Karpas-422 (cell line): ENCODE data around the gene BMP7. TPM values are rescaled to one million over a fixed set of nuclear protein-coding genes. Genes with fewer than 3 reads are reported as not detected.

ENCODE experiments used
- DNase-seq: peaks from one replicate; pipeline ENCODE4 v3.0.0-alpha.2; 2015
- H2AFZ ChIP-seq: fragments of 200-600 bp; sonication (generic); 2 replicates; pipeline ENCODE4 v1.6.1; 2014; ENCODE audit warnings: antibody characterized with exemption, low read length, mixed read lengths
- H3K27ac ChIP-seq: fragments of 200-600 bp; sonication (generic); 2 replicates; pipeline ENCODE4 v1.5.1; 2014; ENCODE audit warnings: mild to moderate bottlenecking, low read length, moderate library complexity
- H3K27me3 ChIP-seq: fragments of 200-600 bp; sonication (generic); 2 replicates; pipeline ENCODE4 v1.6.1; 2014; ENCODE audit warnings: low read length, mixed read lengths
- H3K36me3 ChIP-seq: fragments of 200-600 bp; sonication (generic); 2 replicates; pipeline ENCODE4 v1.6.1; 2014; ENCODE audit warnings: low read length, mixed read lengths; ENCODE audit not compliant: insufficient read depth
- H3K4me1 ChIP-seq: fragments of 200-600 bp; sonication (generic); 2 replicates; pipeline ENCODE4 v1.6.1; 2014; ENCODE audit warnings: mild to moderate bottlenecking, low read length, mixed read lengths
- H3K4me2 ChIP-seq: fragments of 200-600 bp; sonication (generic); 2 replicates; pipeline ENCODE4 v1.6.1; 2014; ENCODE audit warnings: low read length, low read depth, mild to moderate bottlenecking; ENCODE audit not compliant: poor library complexity, severe bottlenecking
- H3K4me3 ChIP-seq: fragments of 200-600 bp; sonication (generic); 2 replicates; pipeline ENCODE4 v1.5.1; 2014; ENCODE audit warnings: mild to moderate bottlenecking, antibody characterized with exemption, low read length, mixed read lengths
- H3K79me2 ChIP-seq: fragments of 200-600 bp; sonication (generic); 2 replicates; pipeline ENCODE4 v1.6.1; 2014; ENCODE audit warnings: mild to moderate bottlenecking, low read length, mixed read lengths
- H3K9ac ChIP-seq: fragments of 200-600 bp; sonication (generic); 2 replicates; pipeline ENCODE4 v1.6.0; 2014; ENCODE audit warnings: low read length
- H3K9me2 ChIP-seq: fragments of 200-600 bp; sonication (generic), shearing (Covaris generic); replicated peaks from 2 replicates; pipeline ENCODE4 v1.6.0; 2014; ENCODE audit warnings: mild to moderate bottlenecking, low read length, moderate library complexity; ENCODE audit not compliant: insufficient read depth
- H3K9me3 ChIP-seq: fragments of 300-700, 200-600 bp; sonication (generic); 2 replicates; pipeline ENCODE4 v1.6.1; 2014; ENCODE audit warnings: low read length, mixed read lengths
- H4K20me1 ChIP-seq: fragments of 200-600 bp; sonication (generic); 2 replicates; pipeline ENCODE4 v1.6.1; 2014; ENCODE audit warnings: mild to moderate bottlenecking, antibody characterized with exemption, low read length, low read depth; ENCODE audit not compliant: insufficient read depth
- total RNA-seq: library from RNA; depleted of rRNA; stranded (reverse); fragments of >200 nt; shearing (Covaris generic); gene quantifications from 2 replicates; pipeline ENCODE4 v1.2.3, GENCODE V29; 2014; ENCODE audit warnings: low replicate concordance; rRNA removed

The BMP7 gene
- not detected in 2 replicates for total RNA-seq

GRCh38 chr20:57266291-57267157 is at the start of gene BMP7:
BMP7 (minus strand) TSS chr20:57266641; CDS start chr20:57266122, 519 bp downstream.
- no peaks in the 10 kb centered on the region for H3K9me2 ChIP-seq
- H4K20me1 ChIP-seq: no peaks in the 10 kb centered on the region
- no peak within 1 kb of the TSS for H3K9ac ChIP-seq
- no peaks in the 10 kb centered on the region for H3K79me2 ChIP-seq
- no peaks in the 10 kb centered on the region for H3K36me3 ChIP-seq
- H3K9me3 ChIP-seq: no peaks in the 10 kb centered on the region
- no peak within 1 kb of the TSS for H3K4me3 ChIP-seq
- no peaks in the 10 kb centered on the region for H3K27me3 ChIP-seq
- no peaks in the 10 kb centered on the region for H3K4me1 ChIP-seq
- H2AFZ ChIP-seq: no peak within 1 kb of the TSS
- DNase-seq: no peak
- no peak within 1 kb of the TSS for H3K27ac ChIP-seq
- H3K4me2 ChIP-seq: no peak within 1 kb of the TSS

DNA sequence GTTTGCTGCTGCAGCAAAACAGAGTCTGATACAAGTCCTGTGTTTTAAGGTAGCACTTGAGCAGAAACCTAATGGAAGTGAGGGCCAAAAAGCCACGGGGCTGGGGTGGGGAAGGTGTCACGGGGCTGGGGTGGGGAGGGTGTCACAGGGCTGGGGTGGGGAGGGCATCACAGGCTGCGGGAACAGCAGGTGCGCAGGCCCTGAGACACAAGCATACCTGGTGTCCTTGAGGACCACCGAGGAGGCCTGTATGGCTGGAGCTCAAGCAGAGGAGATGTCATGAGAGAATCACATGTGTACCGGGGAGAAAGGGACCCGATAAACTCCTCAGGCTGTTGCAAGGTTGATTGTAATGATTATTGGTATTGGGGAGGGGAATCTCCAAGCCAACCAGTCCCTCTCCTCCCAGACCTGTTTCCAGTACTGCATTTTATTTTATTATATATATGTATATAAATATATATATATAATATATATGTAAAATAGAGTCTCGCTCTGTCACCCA is 49.6 kb upstream of the BMP7 start:
- H3K4me2 ChIP-seq: peak overlapping the region; percentile 54
- H3K36me3 ChIP-seq: 0 out of 2 replicates have a peak, but pooled peaks cover 5% of the 10 kb centered on the region
- H3K9me3 ChIP-seq: no peaks in the 10 kb centered on the region
- DNase-seq: peak; percentile 73
- peak overlapping the region; percentile 97 for H3K27ac ChIP-seq
- no peaks in the 10 kb centered on the region for H3K27me3 ChIP-seq
- no peak overlapping the region for H2AFZ ChIP-seq
- H3K79me2 ChIP-seq: no peaks in the 10 kb centered on the region
- peak overlapping the region; percentile 55 for H3K9ac ChIP-seq
- H3K4me1 ChIP-seq: peaks cover 75% of the 10 kb centered on the region
- H3K4me3 ChIP-seq: peak overlapping the region; percentile 43
- no peaks in the 10 kb centered on the region for H4K20me1 ChIP-seq
- H3K9me2 ChIP-seq: no peaks in the 10 kb centered on the region

DNA sequence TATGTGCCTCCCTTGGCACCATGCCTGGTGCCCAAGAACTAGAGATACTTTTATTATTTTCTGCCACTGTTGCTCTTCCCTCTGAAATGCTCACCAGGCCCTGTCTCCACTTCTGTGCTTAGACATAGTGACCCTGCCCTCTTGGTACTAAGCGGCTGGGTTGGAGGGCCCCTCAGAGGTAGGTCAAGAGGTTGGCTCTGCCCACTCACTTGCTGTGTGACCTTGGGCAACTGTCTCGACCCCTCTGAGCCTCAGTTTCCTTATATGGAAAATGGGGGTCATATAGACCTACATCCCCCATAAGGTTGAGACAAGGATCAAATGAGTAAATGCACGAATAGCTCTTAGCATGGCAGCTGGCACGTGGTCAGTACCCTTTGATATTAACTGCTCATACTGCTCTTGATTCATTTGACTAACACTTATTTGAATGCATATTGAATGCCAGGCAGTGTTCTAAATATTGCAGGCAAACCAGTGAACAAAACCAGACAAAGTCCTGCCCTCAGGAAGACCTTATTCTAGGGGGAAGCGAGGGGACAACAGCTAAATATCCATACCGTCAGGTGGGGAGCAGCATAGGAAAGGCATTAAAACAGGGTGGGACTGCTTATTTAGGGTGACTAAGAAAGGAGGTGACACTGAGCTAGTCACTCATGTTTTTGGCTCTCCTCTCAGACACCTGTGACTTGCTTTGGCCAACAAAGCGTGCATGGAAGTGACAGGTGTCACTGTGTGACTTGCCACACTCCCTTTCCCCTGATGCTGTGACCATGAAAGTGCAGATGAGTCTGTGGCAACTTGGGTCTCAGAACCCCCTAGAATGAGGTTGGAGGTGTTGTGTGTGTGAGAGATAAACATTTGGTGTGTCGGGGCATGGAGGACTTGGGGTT is 48.9 kb upstream of the BMP7 start:
- Histone ChIP-seq H3K4me2 (peak overlapping the region; percentile 54), H3K9ac (peak overlapping the region; percentile 55), H2AFZ (no peak overlapping the region), H3K36me3 (0 out of 2 replicates have a peak, but pooled peaks cover 5% of the 10 kb centered on the region), H3K27ac (peak overlapping the region; percentile 97), H4K20me1 (no peaks in the 10 kb centered on the region), H3K27me3 (no peaks in the 10 kb centered on the region), H3K4me1 (peaks cover 69% of the 10 kb centered on the region), H3K9me3 (no peaks in the 10 kb centered on the region), H3K4me3 (peak overlapping the region; percentile 43), H3K79me2 (no peaks in the 10 kb centered on the region), H3K9me2 (no peaks in the 10 kb centered on the region)
- peak; percentile 77 for DNase-seq

DNA sequence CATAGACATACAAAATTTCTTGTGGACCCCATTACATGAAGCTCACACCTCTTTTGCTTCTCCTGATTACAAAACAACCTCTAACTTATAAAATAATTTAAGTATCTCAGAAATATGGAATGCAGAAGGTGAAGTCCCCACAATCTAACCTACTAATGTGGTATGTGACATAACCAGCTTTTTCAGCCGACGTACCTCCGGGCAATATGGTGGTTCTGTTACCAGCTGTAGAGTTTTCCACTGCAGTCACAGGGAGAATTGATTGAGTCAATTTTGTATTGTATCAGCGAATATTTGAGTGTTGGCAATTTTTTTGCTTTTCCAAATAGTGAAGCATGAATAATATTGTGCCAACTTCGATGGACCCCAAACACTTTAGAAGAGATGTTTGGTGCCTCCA is 47.5 kb upstream of the BMP7 start:
- Histone ChIP-seq H3K9ac (no peak overlapping the region), H3K27ac (peak overlapping the region; percentile 97), H3K4me2 (no peak overlapping the region), H3K9me2 (no peaks in the 10 kb centered on the region), H3K4me1 (peaks cover 72% of the 10 kb centered on the region), H4K20me1 (no peaks in the 10 kb centered on the region), H3K36me3 (0 out of 2 replicates have a peak, but pooled peaks cover 5% of the 10 kb centered on the region), H3K27me3 (no peaks in the 10 kb centered on the region), H3K4me3 (no peak overlapping the region), H3K9me3 (no peaks in the 10 kb centered on the region), H3K79me2 (no peaks in the 10 kb centered on the region), H2AFZ (no peak overlapping the region)
- DNase-seq: no peak

GRCh38 chr20:57313230-57313629 is 46.8 kb upstream of the BMP7 start:
- Histone ChIP-seq H3K27me3 (no peaks in the 10 kb centered on the region), H3K4me2 (no peak overlapping the region), H3K9ac (no peak overlapping the region), H3K9me3 (no peaks in the 10 kb centered on the region), H3K27ac (peak overlapping the region; percentile 29; the same call in 1 of the 2 replicates), H3K9me2 (no peaks in the 10 kb centered on the region), H4K20me1 (no peaks in the 10 kb centered on the region), H3K36me3 (0 out of 2 replicates have a peak, but pooled peaks cover 5% of the 10 kb centered on the region), H3K79me2 (no peaks in the 10 kb centered on the region), H3K4me1 (peaks cover 72% of the 10 kb centered on the region), H3K4me3 (no peak overlapping the region), H2AFZ (no peak overlapping the region)
- no peak for DNase-seq

GRCh38 chr20:57312138-57312537 is 45.7 kb upstream of the BMP7 start:
- H3K4me1 ChIP-seq: peaks cover 72% of the 10 kb centered on the region
- no peaks in the 10 kb centered on the region for H4K20me1 ChIP-seq

GRCh38 chr20:57310821-57311514 is 44.5 kb upstream of the BMP7 start:
- H3K4me3 ChIP-seq: no peak overlapping the region
- no peaks in the 10 kb centered on the region for H3K9me2 ChIP-seq
- H4K20me1 ChIP-seq: no peaks in the 10 kb centered on the region
- H3K9ac ChIP-seq: no peak overlapping the region
- H3K4me2 ChIP-seq: no peak overlapping the region
- no peak overlapping the region for H3K27ac ChIP-seq
- peaks cover 9% of the 10 kb centered on the region; the same call in 1 of the 2 replicates for H3K36me3 ChIP-seq
- peaks cover 73% of the 10 kb centered on the region for H3K4me1 ChIP-seq
- DNase-seq: no peak
- H2AFZ ChIP-seq: no peak overlapping the region
- H3K79me2 ChIP-seq: no peaks in the 10 kb centered on the region
- H3K9me3 ChIP-seq: no peaks in the 10 kb centered on the region; the same call in 1 of the 2 replicates
- no peaks in the 10 kb centered on the region for H3K27me3 ChIP-seq

More at GRCh38 chr20:57312138-57312537, 45.7 kb upstream of the BMP7 start:
- Histone ChIP-seq H2AFZ (no peak overlapping the region), H3K9ac (no peak overlapping the region), H3K9me2 (no peaks in the 10 kb centered on the region), H3K36me3 (peaks cover 9% of the 10 kb centered on the region; the same call in 1 of the 2 replicates), H3K9me3 (no peaks in the 10 kb centered on the region; the same call in 1 of the 2 replicates), H3K4me3 (no peak overlapping the region), H3K27ac (no peak overlapping the region), H3K4me2 (no peak overlapping the region), H3K27me3 (no peaks in the 10 kb centered on the region), H3K79me2 (no peaks in the 10 kb centered on the region)
- no peak for DNase-seq
